Raji (cell line): ENCODE results near the gene ZPLD1.

Source experiments
- POLR2A ChIP-seq: IDR thresholded peaks from 2 replicates; pipeline ENCODE4 v1.6.1; 2011; ENCODE audit warnings: low read depth, low read length, control low read depth; ENCODE audit not compliant: insufficient read depth

Gene ZPLD1

GRCh38 chr3:102484363-102484762, 49.5 kb downstream of the ZPLD1 start:
- TF ChIP-seq POLR2A, result no peak

DNA sequence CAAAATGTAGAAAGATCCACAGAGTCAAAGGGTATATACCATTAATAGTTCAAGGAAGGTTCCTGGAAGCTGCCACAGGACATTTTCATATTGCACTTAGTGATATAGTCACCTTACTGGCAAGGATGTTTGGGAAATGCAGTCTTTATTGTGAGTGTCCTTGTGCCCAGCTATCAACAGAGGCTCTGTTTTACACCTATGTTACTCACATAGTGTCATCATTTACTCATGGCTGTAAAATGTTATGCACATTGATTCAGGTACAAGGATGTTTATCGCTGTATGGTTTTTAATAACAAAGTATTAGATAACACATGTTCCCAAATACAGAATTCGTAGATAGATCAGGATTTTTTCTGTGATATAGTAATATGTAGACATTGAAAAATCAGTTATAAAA, 50.9 kb downstream of the ZPLD1 start:
- no peak for TF ChIP-seq POLR2A

GRCh38 chr3:102488331-102488730, 53.5 kb downstream of the ZPLD1 start:
- TF ChIP-seq POLR2A, result no peak

DNA sequence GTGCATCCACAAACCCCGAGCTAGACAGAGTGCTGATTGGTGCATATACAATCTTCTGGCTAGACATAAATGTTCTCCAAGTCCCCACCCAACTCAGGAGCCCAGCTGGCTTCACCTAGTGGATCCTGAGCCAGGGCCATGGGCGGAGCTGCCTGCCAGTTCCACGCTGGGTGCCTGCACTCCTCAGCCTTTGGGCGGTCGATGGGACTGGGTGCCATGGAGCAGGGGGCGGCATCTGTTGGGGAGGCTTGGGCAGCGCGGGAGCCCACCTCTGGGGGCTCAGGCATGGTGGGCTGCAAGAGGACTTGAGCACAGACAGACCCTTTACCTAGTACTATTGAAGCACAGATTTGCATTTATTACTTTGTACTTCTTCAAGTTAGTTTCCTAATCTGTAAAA, 57.5 kb downstream of the ZPLD1 start:
- no peak for TF ChIP-seq POLR2A

DNA sequence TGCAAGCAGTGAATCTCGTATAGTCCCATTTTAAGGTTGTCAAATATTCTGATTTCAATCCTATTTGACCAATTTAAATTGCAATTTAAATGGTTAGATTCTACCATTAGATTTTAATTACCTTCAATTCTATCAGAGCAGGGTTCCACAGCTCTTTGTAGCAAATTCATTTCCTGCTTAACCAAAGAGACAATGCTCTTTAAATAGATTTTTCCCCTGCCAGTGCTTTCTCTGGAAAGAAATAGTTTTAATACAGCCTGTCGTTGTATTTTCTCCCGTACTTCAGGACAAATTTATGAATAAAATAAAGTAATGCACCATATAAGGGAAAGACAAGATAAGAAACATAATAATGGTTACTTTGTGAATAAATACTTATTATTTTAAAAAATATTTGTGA, 62.8 kb downstream of the ZPLD1 start:
- no peak for TF ChIP-seq POLR2A

DNA sequence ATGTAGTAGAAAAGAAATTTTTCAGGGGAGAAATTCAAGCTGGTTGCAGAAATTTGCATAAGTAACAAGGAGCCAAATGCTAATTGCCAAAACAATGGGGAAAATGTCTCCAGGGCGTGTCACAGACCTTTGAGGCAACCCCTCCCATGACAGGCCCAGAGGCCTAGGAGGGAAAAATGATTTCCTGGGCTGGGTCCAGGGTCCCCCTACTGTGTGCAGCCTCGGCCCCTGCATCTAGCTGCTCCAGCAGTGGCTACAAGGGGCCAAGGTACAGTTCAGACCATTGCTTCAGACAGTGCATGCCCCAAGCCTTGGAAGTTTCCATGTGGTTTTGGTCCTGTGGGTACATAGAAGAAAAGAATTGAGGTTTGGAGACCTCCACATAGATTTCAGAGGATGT, 70.7 kb downstream of the ZPLD1 start:
- TF ChIP-seq POLR2A, result no peak

- TF ChIP-seq POLR2A, result no peak
Observed at GRCh38 chr3:102510663-102511062, 75.8 kb downstream of the ZPLD1 start.

- TF ChIP-seq POLR2A, result no peak
Observed at GRCh38 chr3:102511168-102511567, 76.4 kb downstream of the ZPLD1 start.

DNA sequence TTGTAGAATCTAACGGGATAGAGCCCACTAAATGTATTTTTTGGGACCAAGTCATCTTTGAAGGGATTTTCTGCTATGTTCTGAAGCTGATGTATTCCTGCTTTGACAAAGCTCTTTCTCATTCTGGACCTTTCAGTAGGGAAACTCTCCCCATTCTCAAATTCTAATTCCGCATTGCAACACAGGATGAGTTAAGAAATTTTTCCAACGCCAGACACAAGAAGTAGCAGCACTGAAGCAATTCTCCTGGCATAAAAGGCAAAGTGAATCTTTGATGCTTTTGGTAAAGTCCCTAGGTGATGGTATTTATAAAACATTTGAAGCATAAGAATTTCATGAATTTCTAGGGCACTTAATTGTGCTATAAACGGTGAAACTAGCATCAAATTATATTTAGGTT, 76.8 kb downstream of the ZPLD1 start:
- TF ChIP-seq POLR2A, result no peak

DNA sequence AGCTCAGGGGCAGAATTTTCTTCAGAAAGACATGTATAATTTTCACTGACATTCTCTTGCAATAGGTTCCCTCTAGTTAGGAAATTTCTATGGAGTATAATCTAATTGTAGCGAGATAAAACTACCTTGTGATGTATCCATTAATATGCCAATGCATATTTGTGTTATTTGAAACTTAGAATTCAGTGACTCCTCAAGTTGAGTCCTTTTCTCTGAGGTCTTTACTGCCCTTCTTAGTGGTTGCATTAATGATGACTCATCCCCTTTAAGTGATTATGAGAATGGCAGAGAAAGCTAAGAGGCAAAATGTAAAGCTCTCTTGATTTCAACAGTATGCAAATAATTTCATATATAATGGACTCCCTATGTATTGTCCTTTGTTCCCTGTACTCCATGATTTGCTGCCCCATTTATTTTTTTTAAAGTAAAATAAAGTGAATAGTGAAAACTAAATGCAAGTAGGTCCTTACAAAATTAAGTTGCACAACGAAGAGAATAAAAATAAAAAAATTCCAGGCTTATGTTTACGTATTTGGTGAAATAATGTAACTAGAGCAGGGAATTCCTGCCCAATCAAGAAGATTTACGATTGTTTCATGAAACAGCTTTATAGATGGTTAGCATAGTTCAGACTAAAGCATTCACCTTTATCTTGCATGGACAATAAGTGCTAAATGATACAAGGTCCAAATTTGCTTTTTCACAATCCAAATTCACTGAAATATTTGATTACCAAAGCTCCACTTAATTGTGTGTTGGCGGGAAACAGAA, 78.1 kb downstream of the ZPLD1 start:
- TF ChIP-seq POLR2A, result no peak

- no peak for TF ChIP-seq POLR2A
Observed at GRCh38 chr3:102514241-102514640, 79.4 kb downstream of the ZPLD1 start.

DNA sequence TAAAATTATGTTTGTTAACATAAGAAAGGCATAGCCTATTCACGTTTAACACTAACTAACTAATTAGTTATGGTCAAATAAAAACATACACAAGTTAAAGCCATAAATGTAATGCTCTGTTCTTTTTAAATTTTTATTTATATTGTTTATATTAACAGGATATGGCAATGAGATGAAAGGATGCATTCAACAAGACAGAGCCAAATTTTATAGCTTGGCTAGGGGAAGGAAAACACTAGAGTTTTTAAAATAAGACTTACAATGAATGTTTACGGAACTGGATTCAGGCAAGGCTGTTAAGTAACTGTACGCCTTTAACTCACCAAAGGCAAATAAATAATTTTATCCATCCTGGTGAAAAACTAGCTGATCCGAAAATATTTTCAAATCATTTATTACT, 86.4 kb downstream of the ZPLD1 start:
- no peak for TF ChIP-seq POLR2A

DNA sequence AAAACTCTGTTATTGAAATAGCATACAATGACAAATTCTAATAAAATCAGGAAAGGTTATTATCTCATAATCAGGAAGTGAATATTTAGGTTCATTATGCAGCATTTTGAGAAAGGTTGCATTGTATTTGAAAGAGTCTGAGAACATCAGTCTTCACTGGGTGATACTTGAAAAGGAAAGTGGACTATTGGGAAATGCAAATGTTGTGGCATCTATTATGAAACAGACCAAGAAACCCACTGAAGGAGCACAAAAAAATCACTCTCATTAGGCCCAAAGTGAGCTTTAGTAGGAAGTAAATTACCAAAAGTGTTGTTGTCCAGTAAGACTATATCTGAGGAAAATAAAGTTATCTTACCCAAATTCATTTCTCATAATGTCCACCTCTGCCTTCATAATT, 90.8 kb downstream of the ZPLD1 start:
- TF ChIP-seq POLR2A, result no peak

- TF ChIP-seq POLR2A, result no peak
Observed at GRCh38 chr3:102526865-102527264, 92.0 kb downstream of the ZPLD1 start.

GRCh38 chr3:102528727-102529126, 93.9 kb downstream of the ZPLD1 start:
- no peak for TF ChIP-seq POLR2A
